ENCODE results near the gene NCBP2. TPM values are rescaled to one million over a fixed set of nuclear protein-coding genes. Genes with fewer than 3 reads are reported as not detected.

Gene NCBP2
- total RNA-seq = 10 to 100 TPM; 18.8 to 32.9 (median 27.0) TPM

DNA sequence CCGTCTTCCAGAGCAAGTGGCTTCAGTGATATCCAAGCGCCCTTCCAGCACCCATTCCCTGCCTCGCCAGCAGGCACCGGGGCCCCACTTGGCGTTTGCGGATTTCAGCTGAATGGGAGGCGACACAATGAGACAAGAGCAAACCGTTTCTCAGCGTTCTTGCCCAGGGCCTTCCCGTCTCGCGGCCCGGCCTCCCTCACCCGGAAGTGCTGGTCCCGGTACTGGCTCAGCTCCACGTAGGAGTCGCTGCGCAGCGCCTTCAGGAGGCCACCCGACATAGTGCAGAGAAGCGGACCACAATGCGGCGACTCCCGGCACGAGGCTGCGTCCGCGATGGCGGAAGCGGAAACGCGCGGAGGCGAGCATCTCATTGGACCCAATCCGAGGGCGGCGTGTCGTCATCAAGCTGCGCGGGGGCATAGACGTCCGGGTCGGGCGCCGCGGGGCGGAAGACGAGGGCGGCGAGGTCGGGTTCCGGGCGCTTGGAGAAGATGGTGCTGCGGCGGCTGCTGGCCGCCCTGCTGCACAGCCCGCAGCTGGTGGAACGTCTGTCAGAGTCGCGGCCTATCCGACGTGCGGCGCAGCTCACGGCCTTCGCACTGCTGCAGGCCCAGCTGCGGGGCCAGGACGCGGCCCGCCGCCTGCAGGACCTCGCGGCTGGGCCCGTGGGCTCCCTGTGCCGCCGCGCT lies at the start of gene NCBP2:
TSS of gene NCBP2 (minus strand) at position 303 of the 689 bp plus-strand sequence. CDS start at position 278, 25 bp downstream.
- peak within 1 kb of the TSS; percentile 100 for H3K4me3 ChIP-seq (ENCODE audit: low read depth, poor library complexity, severe bottlenecking)
- WGBS, 2 donors = 0 to 1% methylated on average over 38 to 60 of the region's 77 CpGs
- peak; percentile 97 to 100 for DNase-seq (ENCODE audit: low spot score in 2 of 2)
- intact Hi-C loops (cut with DNase I; ENCODE audit: low total_unique reads) = no loop called here
- TF ChIP-seq, protein P1, sequence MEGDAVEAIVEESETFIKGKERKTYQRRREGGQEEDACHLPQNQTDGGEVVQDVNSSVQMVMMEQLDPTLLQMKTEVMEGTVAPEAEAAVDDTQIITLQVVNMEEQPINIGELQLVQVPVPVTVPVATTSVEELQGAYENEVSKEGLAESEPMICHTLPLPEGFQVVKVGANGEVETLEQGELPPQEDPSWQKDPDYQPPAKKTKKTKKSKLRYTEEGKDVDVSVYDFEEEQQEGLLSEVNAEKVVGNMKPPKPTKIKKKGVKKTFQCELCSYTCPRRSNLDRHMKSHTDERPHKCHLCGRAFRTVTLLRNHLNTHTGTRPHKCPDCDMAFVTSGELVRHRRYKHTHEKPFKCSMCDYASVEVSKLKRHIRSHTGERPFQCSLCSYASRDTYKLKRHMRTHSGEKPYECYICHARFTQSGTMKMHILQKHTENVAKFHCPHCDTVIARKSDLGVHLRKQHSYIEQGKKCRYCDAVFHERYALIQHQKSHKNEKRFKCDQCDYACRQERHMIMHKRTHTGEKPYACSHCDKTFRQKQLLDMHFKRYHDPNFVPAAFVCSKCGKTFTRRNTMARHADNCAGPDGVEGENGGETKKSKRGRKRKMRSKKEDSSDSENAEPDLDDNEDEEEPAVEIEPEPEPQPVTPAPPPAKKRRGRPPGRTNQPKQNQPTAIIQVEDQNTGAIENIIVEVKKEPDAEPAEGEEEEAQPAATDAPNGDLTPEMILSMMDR (IDR thresholded peaks at IDR 0.05) = peak in 1 of 3 donors; percentile 41
- no peak for TF ChIP-seq POLR2A (IDR thresholded peaks at IDR 0.05)

DNA sequence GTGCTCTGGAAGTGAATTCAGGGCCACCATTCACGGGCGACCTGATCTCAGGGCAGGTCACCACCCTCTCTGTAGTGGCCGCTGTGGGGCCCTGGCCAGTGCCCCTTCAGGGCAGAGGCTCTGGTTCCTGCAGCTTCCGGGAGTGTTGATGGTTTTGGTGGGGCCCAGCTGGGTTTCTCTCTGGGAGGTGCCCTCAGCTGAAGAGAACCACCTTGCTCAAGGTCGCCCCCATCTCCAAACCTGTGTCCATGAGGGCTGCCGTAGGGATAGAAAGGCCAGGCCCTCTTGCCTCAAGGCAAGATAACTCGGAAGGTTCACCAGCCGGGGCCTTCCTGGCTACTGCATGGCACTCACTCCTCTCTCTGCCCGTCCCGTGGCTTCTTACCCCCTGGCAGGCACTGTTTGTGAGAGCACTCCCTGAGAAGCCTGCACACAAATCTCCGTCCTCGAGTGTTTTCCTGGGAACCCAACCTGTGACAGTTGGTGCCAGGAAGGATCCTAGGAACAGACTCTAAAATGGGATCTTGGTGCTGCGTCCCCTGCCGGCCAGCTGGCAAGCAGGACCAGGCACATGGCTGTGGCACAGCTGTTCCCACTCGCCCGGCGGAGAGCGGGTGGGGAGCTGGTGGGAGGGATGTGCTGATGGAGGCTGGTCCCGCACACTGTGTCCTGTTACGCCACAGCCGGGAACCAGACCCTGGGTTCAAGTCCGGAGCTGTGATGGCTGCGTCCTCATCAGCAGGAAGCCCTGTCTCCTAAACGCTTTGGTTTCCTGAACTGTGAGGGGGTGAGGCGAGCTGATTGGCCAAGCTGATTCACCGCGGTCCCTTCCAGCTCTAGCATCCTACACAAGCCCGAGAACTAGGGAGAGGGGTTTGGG lies 49.5 kb upstream of the NCBP2 start:
- H3K4me3 ChIP-seq (ENCODE audit: low read depth, poor library complexity, severe bottlenecking) = no peak overlapping the region
- no peak for DNase-seq (ENCODE audit: low spot score in 2 of 2)
- intact Hi-C loops (cut with DNase I; ENCODE audit: low total_unique reads) = no loop called here
- WGBS, 2 donors = 83% methylated on average over 25 to 28 of the region's 28 CpGs
- TF ChIP-seq, protein P1 (IDR thresholded peaks at IDR 0.05) = no peak
- TF ChIP-seq POLR2A (IDR thresholded peaks at IDR 0.05) = no peak

DNA sequence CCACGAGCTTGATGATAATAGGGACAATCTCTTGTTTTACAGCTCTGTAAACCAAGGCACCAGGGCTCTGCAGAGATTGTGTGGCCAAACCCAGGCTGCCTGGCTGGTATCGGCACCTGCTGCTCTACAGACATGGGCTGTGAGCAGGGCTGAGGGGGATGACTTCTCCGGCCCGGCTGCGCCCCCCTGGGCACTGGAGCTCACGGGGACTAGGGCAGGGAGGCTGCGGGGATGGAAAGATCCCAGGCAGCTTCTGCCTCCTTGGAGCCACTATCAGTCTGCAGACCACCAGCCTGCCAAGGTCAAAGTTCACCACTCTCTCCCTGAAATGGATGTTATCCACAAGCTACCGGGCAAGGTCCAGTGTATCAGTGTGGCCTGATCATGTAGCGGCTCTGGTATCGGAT lies 48.3 kb upstream of the NCBP2 start:
- TF ChIP-seq POLR2A (IDR thresholded peaks at IDR 0.05) = no peak
- TF ChIP-seq, protein P1 (IDR thresholded peaks at IDR 0.05) = no peak
- no peak for DNase-seq (ENCODE audit: low spot score in 2 of 2)
- no peak overlapping the region for H3K4me3 ChIP-seq (ENCODE audit: low read depth, poor library complexity, severe bottlenecking)
- WGBS, 2 donors = 91 to 97% methylated on average over 10 of the region's 10 CpGs
- intact Hi-C loops (cut with DNase I; ENCODE audit: low total_unique reads) = no loop called here

DNA sequence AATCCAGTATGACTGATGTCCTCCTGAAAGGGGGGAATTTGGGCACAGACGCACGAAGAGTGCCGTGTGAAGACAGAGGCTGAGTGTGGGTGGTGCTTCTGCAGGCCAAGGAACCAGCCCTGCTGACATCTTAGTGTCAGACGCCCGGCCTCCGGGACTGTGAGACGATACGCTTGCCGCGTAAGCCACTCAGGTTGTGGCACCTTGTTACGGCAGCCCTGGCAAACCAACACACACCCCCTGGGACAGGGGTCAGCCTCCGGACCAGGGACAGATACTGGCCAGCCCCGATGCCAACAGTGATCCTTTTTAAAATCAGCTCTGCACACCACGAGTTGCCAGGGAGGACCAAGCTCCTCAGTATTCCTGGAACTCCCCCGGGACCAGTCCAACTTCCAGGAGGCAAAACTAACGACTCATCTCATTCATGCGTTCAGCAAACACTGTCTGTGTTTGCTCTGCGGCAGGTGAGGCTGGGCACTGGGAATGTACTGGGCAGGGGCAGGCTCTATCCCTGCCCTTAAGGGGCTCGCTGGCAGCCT lies 47.5 kb upstream of the NCBP2 start:
- TF ChIP-seq, protein P1 (IDR thresholded peaks at IDR 0.05) = no peak
- TF ChIP-seq POLR2A (IDR thresholded peaks at IDR 0.05) = no peak
- DNase-seq (ENCODE audit: low spot score in 2 of 2) = no peak
- no peak overlapping the region for H3K4me3 ChIP-seq (ENCODE audit: low read depth, poor library complexity, severe bottlenecking)
- intact Hi-C loops (cut with DNase I; ENCODE audit: low total_unique reads) = no loop called here
- 73 to 85% methylated on average over 18 to 19 of the region's 19 CpGs for WGBS, 2 donors

DNA sequence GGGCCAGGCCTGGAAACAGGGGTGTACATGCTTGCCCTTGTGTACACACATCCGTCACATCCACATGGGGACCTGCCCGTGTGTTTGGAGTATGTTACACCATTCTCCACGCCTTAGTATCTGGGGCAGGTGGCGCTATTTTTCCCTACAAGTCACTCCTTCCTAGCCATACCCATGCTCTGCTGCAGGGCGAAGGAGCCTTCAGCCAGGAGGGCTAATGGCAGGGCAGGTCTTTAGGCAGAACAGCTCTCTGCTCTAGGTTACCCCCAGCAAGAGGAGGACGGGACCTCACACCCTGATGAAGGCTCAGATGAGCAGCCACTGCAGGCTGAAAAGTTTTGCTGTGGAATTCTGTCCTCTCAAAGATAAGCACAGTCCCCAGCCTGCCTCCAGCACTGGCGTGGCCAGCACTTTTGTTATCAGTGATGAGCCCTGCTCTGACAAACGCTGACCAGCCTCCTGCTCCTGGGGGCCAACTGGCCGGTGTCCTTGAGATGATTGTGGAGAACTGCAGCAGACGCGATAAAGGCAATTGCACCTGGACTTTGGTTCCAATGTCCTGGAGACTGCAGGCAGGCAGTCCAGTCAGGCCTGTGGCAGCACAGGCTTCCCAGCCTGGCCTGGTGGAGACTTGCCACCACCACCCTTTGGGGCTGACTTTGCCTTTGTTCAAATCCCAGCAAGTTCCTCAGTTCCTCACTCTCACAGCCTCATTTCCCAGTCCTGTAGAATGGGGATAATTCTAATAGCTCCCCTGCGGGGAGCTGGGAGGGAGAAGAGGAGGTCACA lies 46.1 kb upstream of the NCBP2 start:
- no peak overlapping the region for H3K4me3 ChIP-seq (ENCODE audit: low read depth, poor library complexity, severe bottlenecking)
- intact Hi-C loops (cut with DNase I; ENCODE audit: low total_unique reads) = no loop called here
- DNase-seq (ENCODE audit: low spot score in 2 of 2) = no peak
- 71 to 75% methylated on average over 12 of the region's 12 CpGs for WGBS, 2 donors
- no peak for TF ChIP-seq POLR2A (IDR thresholded peaks at IDR 0.05)
- TF ChIP-seq, protein P1 (IDR thresholded peaks at IDR 0.05) = no peak
